Measurements from ENCODE around the gene HCST.
A peak's percentile ranks its signal among the peaks of the same experiment; 100 is the strongest.

GRCh38 chr19:35882114-35882832, 20.1 kb upstream of the HCST start:
- TF ChIP-seq CTCF (IDR thresholded peaks at IDR 0.05) (peak in 2 of 3 experiments; percentile 41 to 54), POLR2AphosphoS5 (IDR thresholded peaks at IDR 0.05; ENCODE audit: insufficient read depth in 1 of 2, low read depth in 1 of 2) (peak in 1 of 2 donors; percentile 75), POLR2A (IDR thresholded peaks at IDR 0.05) (no peak)
